ENCODE results near the gene PATJ. TPM values are rescaled to one million over a fixed set of nuclear protein-coding genes. Genes with fewer than 3 reads are reported as not detected.

Gene PATJ
- total and polyA plus RNA-seq, 2 donors (not counting 3 experiments of a cell fraction or from before 2014, with no cell fraction given): 1.1 to 3.0 TPM

- DNase-seq (ENCODE audit: low read depth, low spot score): no peak
- intact Hi-C loops (cut with micrococcal nuclease): no loop called here
- TF ChIP-seq EZH2 (IDR thresholded peaks at IDR 0.05; ENCODE audit: borderline replicate concordance, low read depth, low read length, severe bottlenecking) (no peak), MYC (IDR thresholded peaks at IDR 0.05; ENCODE audit: low read depth, low read length) (no peak), POLR2AphosphoS5 (IDR thresholded peaks at IDR 0.05; ENCODE audit: insufficient read depth, low read depth, low read length) (no peak), FOS (IDR thresholded peaks at IDR 0.05; ENCODE audit: borderline replicate concordance, insufficient read depth, low read length) (no peak), CTCF (IDR thresholded peaks at IDR 0.05; ENCODE audit: extremely low read depth in 1 of 2, insufficient read depth in 1 of 2, low read depth in 1 of 2, low read length in 2 of 2) (no peak), GATA2 (IDR thresholded peaks at IDR 0.05; ENCODE audit: insufficient read depth, insufficient read length, low read depth, low read length) (no peak), JUN (IDR thresholded peaks at IDR 0.05; ENCODE audit: borderline replicate concordance, insufficient read depth, insufficient read length, low read depth) (no peak), POLR2A (IDR thresholded peaks at IDR 0.05; ENCODE audit: low read depth, low read length) (no peak), MAX (IDR thresholded peaks at IDR 0.05; ENCODE audit: insufficient read depth, insufficient read length) (no peak)
- no peak overlapping the region for H2AFZ ChIP-seq (ENCODE audit: low read depth, low read length)
- no peak overlapping the region for H3K27ac ChIP-seq (ENCODE audit: insufficient read depth, low read depth, low read length)
- H3K4me2 ChIP-seq (ENCODE audit: insufficient read depth, low read length): no peak overlapping the region
- no peaks in the 10 kb centered on the region for H3K9me1 ChIP-seq (replicated peaks; ENCODE audit: control insufficient read depth, extremely low read depth, insufficient read depth, low read length)
- H3K4me1 ChIP-seq (ENCODE audit: control insufficient read depth, extremely low read depth, insufficient read depth, low read length): peaks cover 14% of the 10 kb centered on the region
- no peak for FAIRE-seq
- POLR2A ChIA-PET: no interaction called here
- H3K4me3 ChIP-seq (replicated peaks in 1 of 3; ENCODE audit: insufficient read depth in 1 of 3, low read depth in 1 of 3, low read length in 3 of 3): no peak overlapping the region
- no TSS peak for BruUV-seq (replicated peaks)
- H3K79me2 ChIP-seq (ENCODE audit: control insufficient read depth, insufficient read depth, low read length): no peaks in the 10 kb centered on the region
- H3K27me3 ChIP-seq (ENCODE audit: control insufficient read depth in 2 of 2, insufficient read depth in 2 of 2, low read length in 2 of 2): no peaks in the 10 kb centered on the region
- H4K20me1 ChIP-seq (replicated peaks; ENCODE audit: control insufficient read depth, extremely low read depth, insufficient read depth, low read length): no peaks in the 10 kb centered on the region
- no peaks in the 10 kb centered on the region for H3K36me3 ChIP-seq (ENCODE audit: control insufficient read depth in 2 of 2, extremely low read depth in 1 of 2, insufficient read depth in 2 of 2, low read length in 2 of 2)
- CTCF ChIA-PET: interaction anchor here (0.6 to 5.9 kb wide), 27 partner anchors 32 to 1879 kb away, joined by 3 to 65 read pairs (median 4); no protein-coding TSS in a partner anchor
- no peak overlapping the region for H3K9ac ChIP-seq (replicated peaks; ENCODE audit: extremely low read depth, insufficient read depth, low read length)
- dilution Hi-C loops (cut with MboI; ENCODE audit: extremely low pct_ligation_motif_present, low sequenced_read_pairs): no loop called here
- H3K9me3 ChIP-seq (replicated peaks; ENCODE audit: control insufficient read depth, insufficient read depth, low read length): no peaks in the 10 kb centered on the region
Measured at GRCh38 chr1:61851235-61851634, 109.0 kb downstream of the PATJ start.

Measured in endothelial cell of umbilical vein (primary cell).